Fibroblast of pulmonary artery (primary cell): ENCODE results near the gene GPSM3.
"Not testable (repeated sequence)": the region's sequence is repeated elsewhere in the genome, so short reads cannot be mapped to it uniquely, and the experiment has no call there.

Source experiments
- DNase-seq: peaks from one replicate; pipeline ENCODE4 v3.0.0-alpha.2; 2010; ENCODE audit warnings: low read depth
- H3K4me3 ChIP-seq: replicated peaks from 2 replicates; pipeline ENCODE4 v1.5.1; 2011; ENCODE audit warnings: low read depth, mild to moderate bottlenecking, control low read depth, low read length, moderate library complexity
- TF ChIP-seq, protein P1 (sequence below): IDR thresholded peaks from 2 replicates; pipeline ENCODE4 v1.5.1; 2011; ENCODE audit warnings: mild to moderate bottlenecking, control low read depth, low read length, inconsistent platforms; ENCODE audit errors: missing control alignments

Gene GPSM3

DNA sequence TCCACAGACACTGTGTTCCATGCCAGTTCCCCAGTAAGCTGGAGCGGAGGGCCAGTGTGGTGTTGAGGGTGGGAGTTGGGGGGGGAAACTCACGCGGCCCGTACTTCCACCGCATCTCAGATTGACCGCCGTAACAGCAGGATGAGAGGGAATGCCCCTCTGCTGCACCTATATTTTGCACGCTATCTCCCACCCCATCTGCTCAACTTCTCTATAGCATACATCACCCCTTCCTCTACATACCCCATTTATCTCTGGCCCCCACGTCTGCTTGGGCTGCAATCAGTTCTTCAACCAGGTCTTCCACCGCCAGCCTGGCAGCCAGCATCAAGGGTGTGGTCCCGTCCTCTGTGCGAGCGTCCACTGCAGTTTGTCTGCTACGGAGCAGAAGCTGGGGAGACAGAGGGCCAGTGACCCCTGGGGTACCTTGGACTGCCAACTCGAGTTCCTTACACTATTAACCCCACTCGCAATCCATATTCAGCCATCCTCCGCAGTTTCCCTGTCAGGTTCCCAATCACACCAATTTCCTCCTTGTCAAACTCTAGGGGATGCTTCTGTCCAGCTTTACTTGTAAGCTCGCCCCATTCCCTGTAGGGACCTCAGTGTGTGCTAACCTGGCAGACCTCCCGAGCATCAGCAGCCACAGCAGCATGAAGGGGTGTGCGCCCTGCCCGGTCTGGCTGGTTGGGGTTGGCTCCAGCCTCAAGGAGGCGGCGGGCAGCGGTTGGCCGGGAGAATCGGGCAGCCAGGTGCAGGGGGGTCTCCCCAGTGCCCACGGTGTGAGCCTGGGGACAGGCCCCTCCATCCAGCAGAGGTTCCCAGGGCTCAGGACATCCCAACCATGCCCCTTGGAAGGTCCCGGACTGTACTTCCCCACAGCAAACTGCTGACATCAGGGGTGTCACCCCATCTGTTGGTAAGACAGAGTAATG lies 4.5 kb upstream of the GPSM3 start:
- peak; percentile 38 for DNase-seq
- H3K4me3 ChIP-seq = peak overlapping the region; percentile 72
- TF ChIP-seq, protein P1, sequence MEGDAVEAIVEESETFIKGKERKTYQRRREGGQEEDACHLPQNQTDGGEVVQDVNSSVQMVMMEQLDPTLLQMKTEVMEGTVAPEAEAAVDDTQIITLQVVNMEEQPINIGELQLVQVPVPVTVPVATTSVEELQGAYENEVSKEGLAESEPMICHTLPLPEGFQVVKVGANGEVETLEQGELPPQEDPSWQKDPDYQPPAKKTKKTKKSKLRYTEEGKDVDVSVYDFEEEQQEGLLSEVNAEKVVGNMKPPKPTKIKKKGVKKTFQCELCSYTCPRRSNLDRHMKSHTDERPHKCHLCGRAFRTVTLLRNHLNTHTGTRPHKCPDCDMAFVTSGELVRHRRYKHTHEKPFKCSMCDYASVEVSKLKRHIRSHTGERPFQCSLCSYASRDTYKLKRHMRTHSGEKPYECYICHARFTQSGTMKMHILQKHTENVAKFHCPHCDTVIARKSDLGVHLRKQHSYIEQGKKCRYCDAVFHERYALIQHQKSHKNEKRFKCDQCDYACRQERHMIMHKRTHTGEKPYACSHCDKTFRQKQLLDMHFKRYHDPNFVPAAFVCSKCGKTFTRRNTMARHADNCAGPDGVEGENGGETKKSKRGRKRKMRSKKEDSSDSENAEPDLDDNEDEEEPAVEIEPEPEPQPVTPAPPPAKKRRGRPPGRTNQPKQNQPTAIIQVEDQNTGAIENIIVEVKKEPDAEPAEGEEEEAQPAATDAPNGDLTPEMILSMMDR = no peak

DNA sequence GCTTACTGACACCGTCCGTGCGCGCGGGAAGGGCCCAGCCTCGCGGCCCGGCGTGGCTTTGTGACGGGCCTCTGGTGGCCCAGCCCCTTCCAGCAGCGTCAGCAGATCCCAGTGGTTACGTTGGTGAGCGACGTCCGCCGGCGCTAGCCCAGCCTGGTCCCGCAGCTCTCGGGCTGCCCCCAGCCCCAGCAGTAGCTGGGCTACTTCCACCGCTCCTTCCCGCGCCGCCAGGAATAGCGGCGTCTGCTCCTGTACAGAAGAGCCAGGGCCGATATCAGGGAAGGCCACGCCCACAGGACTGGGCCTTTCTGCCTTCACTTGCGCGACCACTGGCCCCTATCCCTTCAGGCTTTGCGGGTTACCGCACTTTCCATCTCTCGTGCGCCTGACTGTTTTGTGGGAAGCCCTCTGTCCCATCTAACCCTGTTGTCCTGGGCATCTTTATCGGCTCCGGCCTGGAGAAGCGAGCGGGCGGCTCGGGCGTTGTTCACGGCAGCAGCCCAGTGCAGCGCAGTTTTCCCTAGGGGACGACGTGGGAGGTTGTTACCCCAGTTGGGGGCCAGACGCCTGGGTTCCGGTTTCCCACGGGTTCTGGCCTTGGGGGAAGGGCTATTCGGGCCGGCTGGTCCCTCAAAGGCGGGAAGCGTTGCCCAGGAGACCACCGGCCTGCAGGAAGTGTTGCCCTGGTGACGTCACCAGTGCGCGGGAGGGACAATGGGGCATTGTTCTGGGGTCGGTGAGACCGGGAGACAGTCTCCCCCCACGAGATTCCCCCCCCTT lies 3.6 kb upstream of the GPSM3 start:
- TF ChIP-seq, protein P1 = no peak
- H3K4me3 ChIP-seq = peak overlapping the region; percentile 72
- DNase-seq = peak; percentile 99

DNA sequence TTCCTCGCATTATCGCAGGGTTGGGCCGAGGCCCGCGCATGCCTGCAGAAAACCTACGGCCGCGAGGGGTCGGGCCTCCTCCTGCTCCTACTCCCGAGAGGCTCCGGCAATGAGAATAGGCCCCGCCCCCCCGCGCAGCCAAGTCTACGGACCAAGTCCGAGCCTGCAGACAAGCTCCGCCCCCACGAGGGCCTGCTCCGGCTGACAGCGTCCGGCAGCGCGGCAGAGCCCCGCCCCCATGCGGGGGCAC lies 3.1 kb upstream of the GPSM3 start:
- peak overlapping the region; percentile 72 for H3K4me3 ChIP-seq
- peak; percentile 100 for DNase-seq
- TF ChIP-seq, protein P1 = peak; percentile 34

DNA sequence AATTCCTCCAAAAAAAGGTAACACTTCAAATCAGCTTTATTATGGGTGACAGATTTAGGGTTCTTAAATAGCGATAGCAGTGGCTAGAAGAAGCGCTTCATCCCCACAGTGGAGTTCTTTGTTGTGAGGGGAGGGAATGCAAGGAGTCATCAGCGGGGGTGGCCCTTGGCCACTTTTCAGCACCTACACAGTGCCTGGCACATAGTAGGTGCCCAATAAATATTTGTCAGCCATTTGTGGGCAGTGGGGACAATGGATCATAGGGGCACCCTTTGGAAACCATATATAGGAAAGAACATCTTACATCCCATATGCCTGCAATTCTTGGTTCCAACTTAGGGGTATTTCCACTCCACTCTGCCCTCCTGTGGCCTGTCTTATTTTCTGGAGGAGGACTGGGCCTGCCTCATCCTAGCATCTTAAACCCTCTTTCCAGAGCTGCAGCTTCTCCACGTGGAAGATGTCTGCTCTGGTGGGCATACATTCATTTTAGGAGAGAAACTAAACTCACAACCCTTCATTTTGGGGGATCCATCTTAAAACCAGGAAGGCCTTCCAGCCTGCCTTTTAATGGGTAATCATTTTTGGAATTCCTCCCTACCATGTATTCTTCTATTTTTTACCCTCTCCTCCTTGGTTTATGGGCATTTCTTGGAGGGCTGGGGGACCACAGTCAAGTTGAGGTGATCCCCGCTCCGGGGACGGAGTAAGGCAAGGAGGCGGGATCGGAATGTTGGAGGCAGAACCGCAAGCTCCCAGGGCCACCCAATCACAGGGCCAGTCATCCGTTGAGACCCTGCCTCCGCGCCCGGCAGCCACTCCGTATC lies 2.6 kb upstream of the GPSM3 start:
- DNase-seq = peak; percentile 77
- H3K4me3 ChIP-seq = peak overlapping the region; percentile 61
- TF ChIP-seq, protein P1 = peak; percentile 67

DNA sequence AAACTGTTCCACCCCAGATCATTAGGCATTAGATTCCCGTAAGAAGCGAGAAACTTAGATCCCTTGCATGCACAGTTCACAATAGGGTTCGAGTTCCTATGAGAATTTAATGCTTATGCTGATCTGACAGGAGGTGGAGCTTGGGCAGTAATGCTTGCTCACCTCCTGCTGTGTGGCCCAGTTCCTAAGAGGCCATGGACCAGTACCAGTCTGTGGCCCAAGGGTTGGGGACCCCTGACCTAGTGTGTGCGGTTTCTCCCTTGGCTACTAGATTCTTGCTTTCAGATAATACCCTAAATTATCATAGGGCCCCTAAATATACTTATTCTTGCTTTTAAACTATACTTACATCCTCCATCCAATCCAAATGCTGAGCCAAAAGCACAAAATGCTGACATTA lies 1.9 kb upstream of the GPSM3 start:
- H3K4me3 ChIP-seq = no peak overlapping the region
- DNase-seq = no peak
- TF ChIP-seq, protein P1 = no peak

DNA sequence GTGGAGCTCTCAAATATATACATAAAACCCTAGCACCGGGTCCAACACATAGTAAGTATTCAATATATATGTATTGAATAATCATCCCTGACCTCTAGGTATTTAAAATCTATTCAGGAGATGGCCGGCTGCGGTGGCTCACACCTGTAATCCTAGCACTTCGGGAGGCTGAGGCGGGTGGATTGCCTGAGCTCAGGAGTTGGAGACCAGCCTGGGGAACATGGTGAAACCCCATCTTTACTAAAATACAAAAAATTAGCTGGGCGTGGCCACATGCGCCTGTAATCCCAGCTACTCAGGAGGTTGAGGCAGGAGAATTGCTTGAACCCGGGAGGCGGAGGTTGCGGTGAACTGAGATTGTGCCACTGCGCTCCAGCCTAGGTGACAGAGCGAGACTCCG lies 653 bp upstream of the GPSM3 start:
- not testable (repeated sequence) for H3K4me3 ChIP-seq, DNase-seq
